Fibroblast of pulmonary artery (primary cell): ENCODE measurements around the gene CYLD.

ENCODE experiments used
- DNase-seq: peaks from one replicate; pipeline ENCODE4 v3.0.0-alpha.2; 2010; ENCODE audit warnings: low read depth
- H3K4me3 ChIP-seq: replicated peaks from 2 replicates; pipeline ENCODE4 v1.5.1; 2011; ENCODE audit warnings: low read depth, mild to moderate bottlenecking, control low read depth, low read length, moderate library complexity
- CTCF ChIP-seq: IDR thresholded peaks from 2 replicates; pipeline ENCODE4 v1.5.1; 2011; ENCODE audit warnings: mild to moderate bottlenecking, control low read depth, low read length, inconsistent platforms; ENCODE audit errors: missing control alignments

Gene CYLD

GRCh38 chr16:50696575-50697420, 45.1 kb upstream of the CYLD start:
- TF ChIP-seq CTCF = no peak
- no peak overlapping the region for H3K4me3 ChIP-seq
- peak; percentile 45 for DNase-seq

GRCh38 chr16:50697421-50697715, 44.5 kb upstream of the CYLD start:
- DNase-seq = no peak
- no peak overlapping the region for H3K4me3 ChIP-seq
- TF ChIP-seq CTCF = no peak

- TF ChIP-seq CTCF = no peak
- DNase-seq = peak; percentile 30
- H3K4me3 ChIP-seq = peak overlapping the region; percentile 40
These were observed 43.8 kb upstream of the CYLD start for GRCh38 chr16:50697881-50698767.

- peak; percentile 31 for DNase-seq
- H3K4me3 ChIP-seq = no peak overlapping the region
- no peak for TF ChIP-seq CTCF
These were observed 42.3 kb upstream of the CYLD start for GRCh38 chr16:50699326-50700159.

GRCh38 chr16:50702725-50703124, 39.2 kb upstream of the CYLD start:
- no peak for TF ChIP-seq CTCF
- DNase-seq = no peak

GRCh38 chr16:50704245-50704644, 37.6 kb upstream of the CYLD start:
- H3K4me3 ChIP-seq = no peak overlapping the region
- TF ChIP-seq CTCF = no peak
- no peak for DNase-seq

More at GRCh38 chr16:50702725-50703124, 39.2 kb upstream of the CYLD start:
- no peak overlapping the region for H3K4me3 ChIP-seq
